Mammary epithelial cell (primary cell): ENCODE results near the gene SUFU.

Source experiments
- EZH2 ChIP-seq: IDR thresholded peaks from 2 replicates; pipeline ENCODE4 v1.6.1; 2012; ENCODE audit warnings: low read length, inconsistent platforms, borderline replicate concordance
- TF ChIP-seq, protein P1 (sequence below), 2 donors: IDR thresholded peaks in 1 of 2; conservative IDR thresholded peaks in 1 of 2; 2 replicates each; pipeline ENCODE4 v1.5.1; 2011 to 2012; ENCODE audit warnings: inconsistent platforms in 2 of 2, low read length in 2 of 2, mild to moderate bottlenecking in 2 of 2, control low read depth in 1 of 2, low read depth in 1 of 2; ENCODE audit not compliant: insufficient read depth in 1 of 2; ENCODE audit errors: extremely low read depth in 1 of 2

DNA sequence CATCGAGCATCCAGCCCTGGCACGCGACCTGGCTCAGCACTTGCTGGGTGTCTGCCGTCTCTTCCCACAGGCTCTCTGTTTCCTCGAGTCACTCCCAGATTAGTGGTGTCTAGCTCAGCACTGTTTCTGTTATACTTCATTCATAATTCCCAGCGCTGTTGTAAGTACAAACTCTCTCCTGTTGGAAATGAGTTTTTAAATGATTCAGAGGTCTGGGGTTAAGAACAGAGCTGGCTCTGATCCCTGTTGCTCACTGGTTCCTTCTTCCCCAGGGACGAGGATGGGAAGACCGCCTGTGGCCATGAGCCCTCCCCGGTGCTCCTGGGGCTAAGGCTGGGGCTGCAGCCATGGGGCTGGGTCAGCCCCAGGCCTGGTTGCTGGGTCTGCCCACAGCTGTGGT, 35.1 kb upstream of the SUFU start:
- TF ChIP-seq, protein P1, sequence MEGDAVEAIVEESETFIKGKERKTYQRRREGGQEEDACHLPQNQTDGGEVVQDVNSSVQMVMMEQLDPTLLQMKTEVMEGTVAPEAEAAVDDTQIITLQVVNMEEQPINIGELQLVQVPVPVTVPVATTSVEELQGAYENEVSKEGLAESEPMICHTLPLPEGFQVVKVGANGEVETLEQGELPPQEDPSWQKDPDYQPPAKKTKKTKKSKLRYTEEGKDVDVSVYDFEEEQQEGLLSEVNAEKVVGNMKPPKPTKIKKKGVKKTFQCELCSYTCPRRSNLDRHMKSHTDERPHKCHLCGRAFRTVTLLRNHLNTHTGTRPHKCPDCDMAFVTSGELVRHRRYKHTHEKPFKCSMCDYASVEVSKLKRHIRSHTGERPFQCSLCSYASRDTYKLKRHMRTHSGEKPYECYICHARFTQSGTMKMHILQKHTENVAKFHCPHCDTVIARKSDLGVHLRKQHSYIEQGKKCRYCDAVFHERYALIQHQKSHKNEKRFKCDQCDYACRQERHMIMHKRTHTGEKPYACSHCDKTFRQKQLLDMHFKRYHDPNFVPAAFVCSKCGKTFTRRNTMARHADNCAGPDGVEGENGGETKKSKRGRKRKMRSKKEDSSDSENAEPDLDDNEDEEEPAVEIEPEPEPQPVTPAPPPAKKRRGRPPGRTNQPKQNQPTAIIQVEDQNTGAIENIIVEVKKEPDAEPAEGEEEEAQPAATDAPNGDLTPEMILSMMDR (conservative IDR thresholded peaks at IDR 0.05 in 1 of 2, IDR thresholded peaks at IDR 0.05 in 1 of 2; ENCODE audit: extremely low read depth in 1 of 2, insufficient read depth in 1 of 2, low read depth in 1 of 2, low read length in 2 of 2) = no peak
- TF ChIP-seq EZH2 = no peak
